SH-SY5Y (cell line): ENCODE measurements around the gene KIAA1614.

Source experiments
- GATA2 ChIP-seq: IDR thresholded peaks from 2 replicates; pipeline ENCODE4 v1.6.1; 2011; ENCODE audit warnings: mild to moderate bottlenecking, low read depth, low read length
- GATA3 ChIP-seq: IDR thresholded peaks from 2 replicates; pipeline ENCODE4 v1.6.1; 2011; ENCODE audit warnings: low read depth, mild to moderate bottlenecking, low read length, moderate library complexity

DNA sequence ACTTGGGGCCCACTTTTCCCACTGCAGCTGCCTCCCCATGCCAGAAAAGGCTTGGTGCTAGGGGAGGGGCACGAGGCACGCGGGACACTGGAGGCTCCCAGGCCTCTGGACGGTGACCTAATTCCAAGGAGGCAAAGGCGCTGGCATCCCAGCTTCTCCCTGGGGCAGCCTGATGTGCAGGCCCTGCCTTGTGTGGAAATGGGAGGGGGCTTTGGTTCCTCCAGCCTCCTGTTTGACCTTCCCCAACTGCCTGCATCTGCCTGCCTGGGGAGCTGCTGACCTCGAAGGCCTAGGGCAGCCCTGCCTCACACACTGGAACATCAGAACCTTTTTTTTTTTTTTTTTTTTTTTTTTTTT is 39.9 kb downstream of the KIAA1614 start:
- no peak for TF ChIP-seq GATA2
- no peak for TF ChIP-seq GATA3
